AG08396 (cell line): ENCODE data around the gene SEMA3G.

Experiments used
- DNase-seq: peaks from one replicate; pipeline ENCODE4 v3.0.0; 2012; ENCODE audit warnings: low spot score, mixed read lengths

SEMA3G gene

DNA sequence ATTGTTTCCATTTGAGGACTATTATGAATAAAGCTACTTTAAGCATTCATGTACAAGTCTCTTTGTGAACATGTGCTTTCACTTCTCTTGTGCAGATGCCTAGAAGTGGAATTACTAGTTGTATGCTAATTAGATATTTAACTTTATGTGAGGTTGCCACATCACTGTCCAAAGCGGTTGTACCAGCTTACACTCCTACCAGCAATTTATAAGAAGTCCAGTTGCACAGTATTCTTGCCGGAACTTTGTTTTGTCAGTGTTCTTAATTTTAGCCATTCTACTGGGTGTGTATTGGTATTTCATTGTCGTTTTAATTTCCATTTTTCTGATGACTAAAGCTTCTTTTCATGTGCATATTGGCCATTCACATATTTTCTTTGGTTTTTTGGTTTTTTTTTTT, 29.1 kb downstream of the SEMA3G start:
- DNase-seq = no peak

DNA sequence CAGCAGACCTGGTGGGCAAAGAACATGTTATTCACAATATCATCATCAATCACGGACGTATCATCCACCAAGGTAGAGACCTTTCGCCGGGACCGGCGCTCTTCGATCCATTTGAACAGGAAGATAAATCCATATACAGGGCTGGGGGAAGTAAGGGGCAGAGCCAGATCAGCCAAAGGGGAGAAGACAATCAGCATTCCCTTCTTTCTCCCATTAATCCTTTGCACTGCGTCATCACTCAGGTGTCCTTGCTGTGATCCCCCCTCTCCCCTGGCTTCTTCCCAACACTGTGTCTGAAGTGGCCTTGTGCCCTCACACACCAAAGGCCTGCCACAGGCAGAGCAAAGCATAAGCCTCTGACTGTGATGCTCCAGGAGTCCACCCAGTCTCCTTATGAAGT, 36.4 kb downstream of the SEMA3G start:
- no peak for DNase-seq

DNA sequence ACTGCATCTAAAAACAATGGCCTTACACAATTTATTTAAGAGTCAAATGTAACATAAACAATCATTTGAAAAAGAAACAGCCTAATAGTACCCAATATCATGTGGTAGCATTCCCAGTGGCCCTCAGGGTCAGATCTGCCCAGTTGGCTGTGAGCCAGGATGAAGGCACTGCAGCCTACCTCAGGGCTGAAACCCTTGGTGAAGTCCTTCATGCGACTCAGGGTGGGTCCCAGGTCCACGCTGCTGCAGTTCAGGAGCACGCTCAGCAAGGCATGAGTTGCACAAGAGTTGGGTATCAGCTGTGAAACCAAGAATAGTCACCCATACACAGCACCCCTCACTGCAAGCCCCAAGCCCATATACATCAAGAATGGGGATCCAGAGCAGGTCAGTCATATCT, 37.1 kb downstream of the SEMA3G start:
- DNase-seq = no peak

DNA sequence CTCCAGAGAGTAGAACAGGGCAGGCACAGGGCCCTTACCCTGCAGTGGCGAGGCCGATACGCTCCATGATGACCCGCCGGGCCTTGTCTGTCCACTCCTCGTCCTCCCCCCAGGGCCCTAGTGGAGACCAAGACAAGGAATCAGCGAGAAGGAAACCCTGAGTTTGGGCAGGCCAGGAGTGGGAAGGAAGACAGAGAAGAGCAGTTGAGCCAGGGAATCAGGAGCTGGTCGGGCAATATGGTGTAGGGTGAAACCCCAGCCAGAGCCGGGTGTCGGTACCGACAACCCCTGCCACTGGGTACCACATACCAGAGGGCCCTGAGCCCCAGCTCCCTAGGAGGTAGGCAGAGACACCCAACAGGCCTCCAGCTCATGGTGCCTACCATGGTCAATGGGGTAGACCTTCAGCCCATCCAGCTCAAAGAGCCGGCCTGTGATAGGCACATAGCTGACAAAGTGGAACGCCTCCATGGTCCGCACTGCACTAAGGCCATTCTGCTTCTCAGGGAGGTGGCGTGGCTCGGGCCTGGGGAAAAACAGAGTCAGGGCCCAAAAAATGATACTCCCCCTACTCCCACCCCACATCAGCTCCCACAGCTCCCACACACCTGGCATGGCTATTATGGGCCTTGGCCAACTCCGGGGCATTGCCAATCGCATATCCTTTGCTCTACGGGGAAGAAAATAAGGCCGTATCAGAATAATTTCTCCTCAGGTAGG, 38.0 kb downstream of the SEMA3G start:
- no peak for DNase-seq

DNA sequence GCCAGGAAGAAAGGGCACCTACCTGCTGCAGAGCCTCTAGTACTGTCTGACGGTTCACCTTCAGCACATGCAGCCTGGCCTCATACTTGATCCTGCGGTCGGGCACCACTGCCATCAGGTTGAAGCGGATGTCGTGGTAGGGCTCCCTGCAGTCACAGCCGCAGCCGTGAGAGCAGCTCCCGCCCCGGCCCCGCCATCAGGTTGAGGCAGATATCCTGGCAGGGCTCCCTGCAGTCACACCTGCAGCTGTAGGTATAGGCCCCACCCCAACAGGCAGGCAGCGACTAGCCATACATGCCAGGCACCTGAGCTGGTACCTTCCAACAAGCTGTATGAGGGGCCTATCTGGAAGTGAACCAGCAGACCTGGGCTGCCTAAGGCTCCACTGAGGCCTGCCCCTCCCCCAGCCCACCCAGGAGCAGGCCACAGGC, 38.7 kb downstream of the SEMA3G start:
- no peak for DNase-seq

DNA sequence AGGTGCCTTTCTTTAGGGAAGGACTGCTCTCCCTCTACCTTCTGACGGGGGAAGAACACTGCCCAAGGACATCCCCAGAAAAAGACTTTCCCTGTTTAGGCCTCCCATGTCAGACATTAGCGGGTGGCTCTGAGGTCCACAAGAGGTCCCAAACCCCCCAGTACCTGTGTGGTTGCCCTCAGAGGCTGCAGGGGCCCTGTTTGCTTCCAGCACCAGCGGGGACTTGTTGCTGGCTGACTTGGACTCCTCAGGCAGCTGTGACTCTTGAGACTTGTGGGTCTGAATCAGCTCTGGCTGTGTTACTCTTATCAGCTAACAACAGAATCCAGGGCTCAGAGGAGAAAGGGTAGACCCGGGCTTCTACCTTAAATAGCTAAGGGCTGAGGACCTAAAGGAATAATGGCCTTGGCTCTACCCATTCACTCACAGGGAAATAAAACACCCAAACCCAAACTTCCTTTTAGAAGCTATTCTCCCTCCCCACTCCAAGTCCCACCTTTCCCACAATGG, 39.2 kb downstream of the SEMA3G start:
- no peak for DNase-seq

DNA sequence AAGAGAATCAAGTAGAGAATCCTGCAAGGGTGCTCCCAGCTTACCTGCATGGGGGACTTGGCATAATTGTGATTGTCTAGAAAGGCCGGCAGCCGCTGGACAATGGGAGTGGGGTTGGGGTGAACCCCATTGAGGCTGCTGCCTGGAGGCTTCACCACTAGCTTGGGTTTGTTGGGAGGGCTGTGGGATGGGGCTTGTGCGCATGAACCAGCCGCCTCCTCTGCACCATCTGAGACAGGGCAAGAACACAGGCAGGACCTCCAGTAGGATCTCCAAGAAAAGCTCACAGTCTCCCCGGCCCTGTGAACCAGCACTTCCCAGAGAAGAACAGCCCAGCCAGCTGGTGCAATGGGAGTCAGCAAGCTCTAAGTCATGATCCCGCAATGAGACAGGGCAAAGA, 39.8 kb downstream of the SEMA3G start:
- DNase-seq = no peak

DNA sequence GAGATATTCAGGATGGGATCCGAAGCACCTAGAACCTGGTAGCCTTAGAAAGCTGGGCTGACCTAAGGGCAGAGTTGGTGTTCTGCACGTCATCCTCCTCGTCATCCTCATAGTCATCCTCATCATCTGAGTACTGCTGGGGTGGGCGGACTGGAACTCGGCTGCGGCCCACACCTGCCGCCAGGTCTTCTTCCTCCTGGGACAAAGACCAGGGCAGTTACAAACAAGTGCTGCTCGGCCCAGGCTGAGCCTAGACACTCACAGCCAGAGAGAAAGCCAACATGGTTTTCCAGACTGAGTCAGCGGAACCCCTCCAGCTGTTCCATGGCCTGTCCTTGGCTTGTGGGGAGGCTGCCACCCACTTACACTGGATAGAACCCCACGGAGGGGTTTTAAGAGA, 40.5 kb downstream of the SEMA3G start:
- DNase-seq = no peak

DNA sequence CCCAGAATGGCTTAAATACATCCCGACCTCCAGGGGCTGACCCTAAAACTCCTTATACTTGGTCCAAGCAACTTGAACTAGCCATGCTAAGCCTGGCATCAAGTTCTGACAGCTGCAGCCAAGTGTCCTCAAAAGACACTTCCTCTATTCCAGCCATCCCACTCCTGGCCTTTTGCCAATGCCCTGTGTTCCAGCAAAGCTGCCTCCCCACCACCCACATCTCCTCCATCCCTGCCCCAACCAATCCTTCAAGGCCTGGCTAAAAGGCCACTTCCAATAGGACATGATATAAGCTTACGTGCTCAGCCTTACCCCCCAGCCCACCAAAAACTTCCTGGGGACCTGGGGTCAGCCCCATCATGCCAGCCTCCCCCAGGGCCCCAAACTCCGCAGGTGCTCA, 40.9 kb downstream of the SEMA3G start:
- DNase-seq = no peak

DNA sequence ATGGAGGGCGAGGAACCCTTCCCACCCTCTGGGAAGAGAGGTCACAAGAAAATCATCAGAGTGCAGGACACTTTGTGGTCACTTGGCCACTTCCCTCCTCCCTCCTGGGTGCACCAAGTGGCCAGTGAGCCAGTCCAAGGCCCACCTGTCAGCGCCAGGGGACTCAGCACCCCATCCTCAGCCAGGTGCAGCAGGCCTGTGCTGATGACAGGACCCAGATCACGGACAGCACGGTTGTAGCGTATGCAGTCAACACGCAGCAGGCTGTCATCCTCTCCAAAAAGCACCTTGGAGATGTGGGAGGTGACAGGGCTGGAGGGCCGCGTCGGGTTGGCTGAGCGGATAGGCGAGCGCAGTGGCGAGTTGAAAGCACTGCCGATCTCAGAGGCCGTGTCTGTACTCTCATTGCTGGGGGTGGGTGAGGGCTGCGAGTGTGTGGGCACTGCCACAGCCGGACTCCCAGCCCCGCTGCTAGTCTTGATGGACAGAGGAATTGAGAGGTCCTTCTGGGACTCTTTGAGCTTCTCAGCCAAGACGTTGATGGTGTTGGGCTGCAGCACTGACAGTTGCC, 41.5 kb downstream of the SEMA3G start:
- DNase-seq = no peak

DNA sequence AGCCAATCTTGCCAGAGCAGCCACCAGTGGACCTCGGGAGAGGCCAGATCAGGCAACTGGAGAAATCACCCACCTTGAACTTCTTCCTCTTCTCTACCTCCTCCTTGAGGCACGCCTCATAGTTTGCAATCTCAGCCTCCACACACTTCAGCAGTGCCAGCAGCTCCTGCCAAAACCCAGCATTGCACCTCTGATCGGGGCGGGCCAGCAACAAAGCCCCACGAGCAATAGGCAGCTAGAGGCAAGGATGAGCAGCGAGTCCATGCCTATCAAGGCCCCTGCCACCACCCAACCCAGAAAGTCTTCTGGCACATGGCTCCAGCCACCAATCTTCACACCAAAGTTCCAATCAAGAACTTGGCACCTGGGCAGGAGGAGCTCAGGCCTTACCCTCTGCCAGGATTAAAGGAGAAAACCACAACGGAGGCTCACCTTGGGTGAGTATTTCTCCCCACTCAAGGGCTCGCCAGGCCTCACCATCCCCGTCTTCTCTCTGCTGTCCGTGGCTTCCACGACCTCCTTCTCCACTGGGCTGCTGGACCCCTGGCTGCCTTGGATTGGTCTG, 42.1 kb downstream of the SEMA3G start:
- DNase-seq = no peak

DNA sequence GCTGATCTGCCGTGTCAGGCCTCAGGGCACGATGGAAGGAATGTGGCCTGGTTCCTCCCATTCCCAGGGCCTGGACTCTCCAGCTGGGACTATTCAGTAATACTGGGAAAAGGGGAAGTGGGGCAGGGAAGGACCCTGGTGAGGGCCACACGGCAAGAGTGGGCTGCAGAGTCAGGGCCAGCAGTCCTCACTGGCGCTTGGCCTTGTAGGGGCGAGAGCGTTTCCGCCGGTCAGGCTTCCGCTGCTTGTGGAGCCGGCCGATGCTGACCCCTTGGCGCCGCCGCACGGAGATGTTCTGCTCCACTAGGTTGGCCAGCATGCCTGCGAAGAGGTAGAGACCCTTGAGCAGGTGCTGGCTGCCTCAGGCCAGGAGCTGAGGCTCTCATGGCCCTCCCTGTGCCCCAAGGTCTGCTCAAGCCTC, 42.8 kb downstream of the SEMA3G start:
- DNase-seq = no peak

DNA sequence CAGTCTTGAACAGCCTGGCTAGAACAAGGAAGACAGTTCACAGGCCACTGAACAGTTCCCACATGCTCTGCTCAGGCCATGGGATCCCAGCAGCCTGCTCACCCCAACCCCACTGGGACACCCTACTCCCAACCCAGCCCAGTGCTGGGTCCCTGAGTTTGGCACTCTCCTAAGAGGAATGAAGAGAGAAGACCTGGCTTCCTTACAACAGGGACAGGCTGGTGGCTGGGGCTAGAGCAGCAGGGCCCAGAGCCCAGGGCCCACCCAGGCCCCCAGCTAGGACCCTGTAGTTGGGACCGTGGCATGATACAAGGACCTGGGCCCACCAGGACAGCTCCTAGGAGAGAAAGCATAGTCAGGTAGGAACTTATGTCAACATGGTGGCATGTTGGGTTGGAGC, 43.4 kb downstream of the SEMA3G start:
- DNase-seq = no peak

DNA sequence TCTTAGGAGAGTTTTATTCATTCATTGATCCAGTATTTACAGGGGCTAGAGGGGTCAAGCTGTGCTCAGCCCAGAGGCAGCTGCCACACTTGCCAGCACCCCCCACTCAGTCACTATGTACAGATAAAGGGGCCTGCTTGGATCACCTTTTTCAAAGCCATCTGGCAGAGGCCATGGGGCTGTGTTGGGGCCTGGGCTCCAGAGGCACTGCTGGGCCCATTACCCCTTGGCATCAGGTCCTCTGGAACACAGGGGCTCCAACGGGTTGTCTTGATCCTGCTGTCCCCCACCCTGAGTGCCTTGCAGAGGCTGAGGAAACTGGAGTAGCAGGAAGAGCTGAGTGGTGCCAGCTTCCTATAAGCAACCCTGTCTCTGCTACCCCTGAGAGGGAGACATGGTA, 43.9 kb downstream of the SEMA3G start:
- no peak for DNase-seq

DNA sequence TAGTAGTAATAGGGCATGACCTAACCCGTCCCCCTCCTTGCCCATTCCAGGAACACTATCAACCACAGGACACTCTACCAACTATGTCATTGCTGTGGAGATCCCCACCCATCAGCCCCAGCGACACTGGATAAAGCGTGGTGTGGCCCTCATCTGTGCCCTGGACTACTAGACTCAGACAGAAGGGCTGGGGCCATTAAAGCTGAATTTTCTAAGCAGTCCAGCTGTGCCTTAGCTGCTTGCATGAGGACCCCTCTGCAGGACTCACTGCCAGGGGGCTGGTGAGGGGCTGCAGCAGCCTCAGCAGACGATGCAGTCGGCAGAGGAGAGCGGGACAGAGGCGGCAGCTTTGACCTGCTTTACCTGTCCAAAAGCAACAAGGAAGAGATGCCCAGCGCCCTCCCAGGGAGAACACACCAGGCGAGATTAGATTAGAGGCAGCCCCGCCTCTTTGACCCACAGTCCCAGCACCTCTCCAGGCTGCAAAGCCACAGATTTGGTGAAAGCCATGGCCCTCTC, 44.6 kb downstream of the SEMA3G start:
- no peak for DNase-seq

DNA sequence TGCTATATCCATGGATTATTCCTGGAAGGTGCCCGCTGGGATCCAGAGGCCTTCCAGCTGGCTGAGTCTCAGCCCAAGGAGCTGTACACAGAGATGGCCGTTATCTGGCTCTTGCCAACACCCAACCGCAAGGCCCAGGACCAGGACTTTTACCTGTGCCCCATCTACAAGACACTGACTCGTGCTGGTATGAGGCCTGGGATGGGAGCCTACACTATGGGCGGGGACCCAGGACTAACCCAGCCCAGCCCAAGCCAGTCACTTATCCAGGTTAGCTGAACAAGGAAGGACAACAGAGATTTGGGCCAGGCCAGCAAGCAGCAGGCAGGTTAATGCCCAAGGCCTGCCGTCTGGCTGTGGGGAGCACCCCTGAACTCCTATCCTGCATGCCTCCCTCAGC, 45.3 kb downstream of the SEMA3G start:
- no peak for DNase-seq

DNA sequence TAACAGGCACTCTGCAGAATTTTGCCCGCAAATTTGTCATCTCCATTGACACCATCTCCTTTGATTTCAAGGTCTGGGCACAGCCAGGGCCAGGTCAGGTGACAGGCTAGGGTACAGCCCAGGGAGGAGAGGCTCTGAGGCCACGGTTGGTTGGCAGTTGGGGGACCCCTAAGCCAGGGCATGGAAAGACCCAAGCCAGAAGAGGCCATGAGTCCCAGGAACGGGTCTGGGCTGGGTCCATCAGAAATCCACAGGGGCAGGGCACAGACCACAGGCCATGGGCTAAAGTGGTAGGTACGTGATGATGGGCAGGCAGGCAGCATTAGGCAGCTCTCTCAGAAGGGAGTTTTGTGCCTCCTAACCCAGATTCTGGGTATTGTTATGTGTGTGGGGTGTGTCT, 45.8 kb downstream of the SEMA3G start:
- DNase-seq = no peak

DNA sequence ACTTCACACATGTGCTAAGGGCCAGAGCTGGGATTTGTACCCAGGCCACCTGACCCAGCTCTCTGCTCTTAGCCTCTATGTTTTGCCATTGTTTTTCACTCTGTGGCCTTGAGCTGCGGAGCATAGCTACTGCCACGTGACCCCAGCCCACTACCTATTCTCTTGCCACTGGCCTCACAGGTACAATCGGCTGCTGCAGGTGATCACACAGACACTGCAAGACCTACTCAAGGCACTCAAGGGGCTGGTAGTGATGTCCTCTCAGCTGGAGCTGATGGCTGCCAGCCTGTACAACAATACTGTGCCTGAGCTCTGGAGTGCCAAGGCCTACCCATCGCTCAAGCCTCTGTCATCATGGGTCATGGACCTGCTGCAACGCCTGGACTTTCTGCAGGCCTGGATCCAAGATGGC, 46.2 kb downstream of the SEMA3G start:
- no peak for DNase-seq

DNA sequence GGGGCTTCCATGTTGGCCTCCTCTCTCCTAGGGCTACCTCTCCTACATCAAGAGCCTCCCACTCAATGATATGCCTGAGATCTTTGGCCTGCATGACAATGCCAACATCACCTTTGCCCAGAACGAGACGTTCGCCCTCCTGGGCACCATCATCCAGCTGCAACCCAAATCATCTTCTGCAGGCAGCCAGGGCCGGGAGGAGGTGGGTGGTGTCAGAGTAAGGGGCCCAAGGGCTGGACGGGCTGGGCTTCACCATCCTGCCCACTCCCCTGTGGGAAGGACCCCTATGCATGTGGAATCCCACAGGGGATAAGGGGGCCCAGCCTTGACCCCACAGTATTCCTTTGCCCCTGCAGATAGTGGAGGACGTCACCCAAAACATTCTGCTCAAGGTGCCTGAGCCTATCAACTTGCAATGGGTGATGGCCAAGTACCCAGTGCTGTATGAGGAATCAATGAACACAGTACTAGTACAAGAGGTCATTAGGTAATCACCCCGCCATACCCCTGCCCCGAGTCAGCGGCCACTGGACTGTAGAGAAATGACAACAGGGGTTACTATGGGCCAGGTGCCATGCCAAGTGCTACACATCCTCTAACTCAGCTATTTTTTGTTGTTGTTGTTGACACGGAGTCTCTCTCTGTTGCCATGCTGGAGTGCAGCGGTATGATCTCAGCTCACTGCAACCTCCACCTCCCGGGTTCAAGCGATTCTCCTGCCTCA, 47.1 kb downstream of the SEMA3G start:
- no peak for DNase-seq

DNA sequence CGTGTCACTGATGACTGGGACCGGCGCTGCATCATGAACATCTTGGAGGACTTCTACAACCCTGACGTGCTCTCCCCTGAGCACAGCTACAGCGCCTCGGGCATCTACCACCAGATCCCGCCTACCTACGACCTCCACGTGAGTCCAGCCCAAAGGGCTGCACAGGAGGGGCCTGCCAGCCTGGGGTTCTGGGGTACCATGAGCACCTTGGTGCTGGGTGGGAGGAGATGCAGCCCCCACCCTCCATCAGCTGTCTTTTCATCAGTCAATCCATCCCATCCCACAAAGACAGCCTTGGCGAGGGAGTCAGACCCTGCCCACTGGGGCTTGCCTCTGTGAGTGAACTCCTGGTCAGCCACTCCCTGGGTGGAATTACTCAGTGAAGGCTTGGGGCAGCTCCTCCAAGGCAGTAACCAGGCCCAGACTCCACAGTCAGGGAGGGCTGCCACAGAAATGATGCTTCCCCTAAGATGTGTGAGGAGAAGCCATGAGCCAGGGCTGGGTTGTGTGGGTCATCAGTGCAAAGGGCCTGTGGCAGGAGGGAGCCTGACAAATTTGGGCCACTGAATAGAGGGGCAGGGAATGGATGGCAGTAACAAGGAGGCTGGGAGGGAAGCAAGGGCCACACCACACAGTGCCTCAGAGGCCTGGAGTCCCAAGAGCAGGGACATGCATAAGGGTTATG, 47.9 kb downstream of the SEMA3G start:
- DNase-seq = no peak

DNA sequence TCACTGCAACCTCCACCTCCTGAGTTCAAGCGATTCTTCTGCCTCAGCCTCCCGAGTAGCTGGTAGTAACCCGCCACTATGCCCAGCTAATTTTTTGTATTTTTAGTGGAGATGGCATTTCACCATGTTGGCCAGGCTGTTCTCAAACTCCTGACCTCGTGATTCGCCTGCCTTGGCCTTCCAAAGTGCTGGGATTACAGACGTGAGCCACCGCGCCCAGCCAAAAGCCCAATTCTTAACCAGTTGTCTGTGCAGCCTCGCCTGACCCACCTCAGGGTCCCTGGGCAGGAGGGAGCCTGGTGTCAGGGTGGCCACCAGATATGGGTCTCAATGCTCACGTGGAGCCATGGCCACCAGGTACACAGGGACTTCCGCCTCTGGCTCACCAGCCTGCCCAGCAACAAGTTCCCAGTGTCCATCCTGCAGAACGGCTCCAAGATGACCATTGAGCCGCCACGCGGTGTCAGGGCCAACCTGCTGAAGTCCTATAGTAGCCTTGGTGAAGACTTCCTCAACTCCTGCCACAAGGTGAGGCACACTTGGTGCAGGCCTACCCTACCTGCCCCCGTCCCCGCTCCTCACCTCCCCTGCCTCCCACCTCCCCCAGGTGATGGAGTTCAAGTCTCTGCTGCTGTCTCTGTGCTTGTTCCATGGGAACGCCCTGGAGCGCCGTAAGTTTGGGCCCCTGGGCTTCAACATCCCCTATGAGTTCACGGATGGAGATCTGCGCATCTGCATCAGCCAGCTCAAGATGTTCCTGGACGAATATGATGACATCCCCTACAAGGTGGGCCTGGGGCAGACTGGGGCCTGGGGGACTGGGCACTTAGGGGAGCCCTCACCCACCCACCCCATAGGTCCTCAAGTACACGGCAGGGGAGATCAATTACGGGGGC, 48.6 kb downstream of the SEMA3G start:
- no peak for DNase-seq
